HepG2 (cell line): Measurements from ENCODE around the gene MYO5A. TPM values are rescaled to one million over a fixed set of nuclear protein-coding genes. Genes with fewer than 3 reads are reported as not detected.

Experiments used
- GATAD1 ChIP-seq: IDR thresholded peaks from 2 replicates; pipeline ENCODE4 v1.6.1; 2016; ENCODE audit warnings: missing genetic modification reagents, missing compliant biosample characterization
- MEIS1 ChIP-seq: sonication (generic); formaldehyde crosslinking; IDR thresholded peaks from 2 replicates; pipeline ENCODE4 v1.9.0; 2021; ENCODE audit warnings: mild to moderate bottlenecking, missing genetic modification reagents, moderate library complexity, borderline replicate concordance
- MEIS2 ChIP-seq: sonication (generic); formaldehyde crosslinking; IDR thresholded peaks from 2 replicates; pipeline ENCODE4 v1.9.0; 2021; ENCODE audit warnings: mild to moderate bottlenecking, missing genetic modification reagents
- NFRKB ChIP-seq: fragments of 450-650 bp; IDR thresholded peaks from 2 replicates; pipeline ENCODE4 v1.6.1; 2017
- POLR2G ChIP-seq: fragments of 200-400 bp; formaldehyde crosslinking; IDR thresholded peaks from 2 replicates; pipeline ENCODE4 v1.6.1; 2018; ENCODE audit warnings: mild to moderate bottlenecking, low read depth, low read length, moderate library complexity
- SKI ChIP-seq: fragments of 450-650 bp; IDR thresholded peaks from one replicate; pipeline ENCODE4 v1.6.1; 2018; ENCODE audit warnings: mild to moderate bottlenecking; ENCODE audit not compliant: partially characterized antibody
- STAG1 ChIP-seq: sonication (generic); formaldehyde crosslinking; IDR thresholded peaks from 2 replicates; pipeline ENCODE4 v1.4.0; 2020; ENCODE audit warnings: missing genetic modification reagents
- TBX3 ChIP-seq: fragments of 450-650 bp; IDR thresholded peaks from 2 replicates; pipeline ENCODE4 v1.6.1; 2017; ENCODE audit warnings: antibody characterized with exemption, mild to moderate bottlenecking, inconsistent platforms, borderline replicate concordance
- TGIF2 ChIP-seq: IDR thresholded peaks from 2 replicates; pipeline ENCODE4 v1.6.1; 2016; ENCODE audit warnings: control low read depth, missing compliant biosample characterization
- THYN1 ChIP-seq: sonication (generic); formaldehyde crosslinking; IDR thresholded peaks from 2 replicates; pipeline ENCODE4 v1.8.1; 2023; ENCODE audit warnings: low read depth, mild to moderate bottlenecking, moderate library complexity, missing genetic modification reagents, borderline replicate concordance
- ZNF143 ChIP-seq: sonication (generic); formaldehyde crosslinking; IDR thresholded peaks from 2 replicates; pipeline ENCODE4 v1.4.0; 2020; ENCODE audit warnings: missing genetic modification reagents
- ZNF33B ChIP-seq: sonication (generic); formaldehyde crosslinking; IDR thresholded peaks from 2 replicates; pipeline ENCODE4 v1.5.1; 2020; ENCODE audit warnings: mild to moderate bottlenecking, missing genetic modification reagents
- ZNF614 ChIP-seq: IDR thresholded peaks from 2 replicates; pipeline ENCODE4 v1.6.1; 2018; ENCODE audit warnings: missing biosample characterization, missing genetic modification reagents, inconsistent platforms, borderline replicate concordance
- ZNF746 ChIP-seq: sonication (generic); formaldehyde crosslinking; IDR thresholded peaks from 2 replicates; pipeline ENCODE4 v1.8.0; 2022; ENCODE audit warnings: mild to moderate bottlenecking, missing genetic modification reagents
- ZNF773 ChIP-seq: sonication (generic); formaldehyde crosslinking; IDR thresholded peaks from 2 replicates; pipeline ENCODE4 v1.4.0; 2020; ENCODE audit warnings: missing genetic modification reagents, borderline replicate concordance
- ZNF780A ChIP-seq: sonication (generic); formaldehyde crosslinking; IDR thresholded peaks from 2 replicates; pipeline ENCODE4 v1.8.0; 2022; ENCODE audit warnings: mild to moderate bottlenecking, missing genetic modification reagents, moderate library complexity
- polyA plus RNA-seq, 8 experiments: library from polyadenylated mRNA; depleted of rRNA in 3 of 8; stranded (reverse) in 7 of 8; unstranded in 1 of 8; fragments of >200 nt; fragmentation: Illumina TruSeq in 4 of 8; extraction: Trizol in 4 of 8; gene quantifications; 2 replicates each; pipeline versions ENCODE4 v1.2.1 to v1.2.3, GENCODE V29; 2011 to 2016; ENCODE audit warnings: low read depth in 4 of 8, missing spikeins in 1 of 8, mixed read lengths in 1 of 8; ENCODE audit not compliant: insufficient read depth in 1 of 8
- total RNA-seq, 5 experiments: library from RNA; depleted of rRNA; stranded (reverse); fragments of >200 nt; fragmentation: Illumina TruSeq; extraction: Trizol; gene quantifications; 2 replicates each; pipeline ENCODE4 v1.2.3, GENCODE V29; 2016; ENCODE audit warnings: low read depth in 1 of 5
- TF ChIP-seq, protein P1 (sequence below): sonication (generic); formaldehyde crosslinking; IDR thresholded peaks from 2 replicates; pipeline ENCODE4 v1.8.0; 2022; ENCODE audit warnings: mild to moderate bottlenecking, missing genetic modification reagents, borderline replicate concordance
- TF ChIP-seq, protein P2 (sequence below): sonication (generic); formaldehyde crosslinking; IDR thresholded peaks from 2 replicates; pipeline ENCODE4 v1.8.0; 2022; ENCODE audit warnings: missing genetic modification reagents, low read depth, mild to moderate bottlenecking, borderline replicate concordance
- TF ChIP-seq, protein P3 (sequence below): sonication (generic); formaldehyde crosslinking; IDR thresholded peaks from one replicate; pipeline ENCODE4 v1.5.1; 2020; ENCODE audit warnings: mild to moderate bottlenecking, missing genetic modification reagents; ENCODE audit errors: not compliant biosample characterization

MYO5A gene
- total and polyA plus RNA-seq, 2 of the 13 experiments (the other 11 are each of a cell fraction or from before 2014, with no cell fraction given), result 2.8 to 4.8 TPM

DNA sequence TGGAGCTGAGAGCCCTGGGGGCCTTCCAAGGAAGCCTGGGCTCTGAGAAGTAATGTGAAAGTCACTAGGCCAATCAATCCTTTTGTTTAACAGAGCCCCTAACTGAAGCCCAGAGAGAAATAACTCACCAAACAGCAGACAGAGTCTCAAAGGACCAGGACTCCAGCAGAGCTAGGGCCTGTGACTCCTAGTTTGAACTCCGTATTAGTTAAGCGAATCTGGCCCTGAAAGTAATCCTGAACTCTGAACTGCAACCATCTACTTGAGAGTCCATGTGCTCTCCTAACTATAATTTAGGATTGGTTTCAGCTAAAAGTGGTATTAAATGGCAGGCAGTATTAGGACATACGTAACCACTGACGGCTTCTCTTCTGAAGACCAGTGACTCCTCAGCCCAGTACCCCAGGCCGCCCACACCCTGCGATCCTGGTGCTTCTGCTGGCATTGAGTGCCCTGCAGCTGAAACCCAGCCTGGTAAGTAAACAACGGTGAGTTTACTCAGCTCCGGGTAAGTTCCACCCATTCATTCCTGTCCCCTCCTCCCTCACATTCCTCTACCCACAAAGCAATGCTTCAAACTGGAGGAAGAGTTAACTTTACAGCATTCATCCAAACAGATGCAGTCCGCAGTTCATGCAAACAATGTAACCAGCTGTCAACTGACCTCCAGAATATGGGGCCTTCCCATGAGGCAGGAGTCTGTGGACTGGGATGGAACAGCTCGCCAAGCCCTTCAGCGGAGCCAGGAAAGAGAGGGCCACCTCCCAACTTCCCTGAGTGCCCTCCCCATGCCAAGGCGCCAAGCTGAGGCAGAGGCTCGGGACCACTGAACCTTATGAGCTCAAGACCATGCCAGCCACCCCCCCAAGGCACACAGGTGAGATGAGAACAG is 240.4 kb downstream of the MYO5A start (continued):
- no peak; the same call in 1 of the 2 replicates for TF ChIP-seq TBX3
- TF ChIP-seq, protein P1, sequence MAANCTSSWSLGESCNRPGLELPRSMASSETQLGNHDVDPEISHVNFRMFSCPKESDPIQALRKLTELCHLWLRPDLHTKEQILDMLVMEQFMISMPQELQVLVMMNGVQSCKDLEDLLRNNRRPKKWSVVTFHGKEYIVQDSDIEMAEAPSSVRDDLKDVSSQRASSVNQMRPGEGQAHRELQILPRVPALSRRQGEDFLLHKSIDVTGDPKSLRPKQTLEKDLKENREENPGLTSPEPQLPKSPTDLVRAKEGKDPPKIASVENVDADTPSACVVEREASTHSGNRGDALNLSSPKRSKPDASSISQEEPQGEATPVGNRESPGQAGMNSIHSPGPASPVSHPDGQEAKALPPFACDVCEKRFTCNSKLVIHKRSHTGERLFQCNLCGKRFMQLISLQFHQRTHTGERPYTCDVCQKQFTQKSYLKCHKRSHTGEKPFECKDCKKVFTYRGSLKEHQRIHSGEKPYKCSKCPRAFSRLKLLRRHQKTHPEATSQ (CRISPR knock-in tag), result peak; percentile 90; the same call in 1 of the 2 replicates
- peak; percentile 79 for TF ChIP-seq SKI
- TF ChIP-seq TGIF2 (CRISPR knock-in tag), result peak; percentile 99
- peak; percentile 62; the same call in 1 of the 2 replicates for TF ChIP-seq GATAD1 (CRISPR knock-in tag)
- TF ChIP-seq MEIS1 (CRISPR knock-in tag), result peak; percentile 73; the same call in 1 of the 2 replicates
- peak; percentile 86 for TF ChIP-seq ZNF143 (CRISPR knock-in tag)
- TF ChIP-seq THYN1 (CRISPR knock-in tag), result no peak
- TF ChIP-seq MEIS2, result no peak; the same call in none of the 2 replicates
- TF ChIP-seq, protein P2, sequence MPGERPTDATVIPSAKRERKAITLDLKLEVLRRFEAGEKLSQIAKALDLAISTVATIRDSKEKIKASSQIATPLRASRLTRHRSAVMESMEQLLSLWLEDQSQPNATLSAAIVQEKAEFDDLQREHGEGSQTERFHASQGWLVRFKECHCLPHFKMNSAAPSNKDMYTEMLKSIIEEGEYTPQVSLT (CRISPR knock-in tag), result no peak
- no peak; the same call in 1 of the 2 replicates for TF ChIP-seq ZNF780A (CRISPR knock-in tag)
- no peak for TF ChIP-seq ZNF33B (CRISPR knock-in tag)
- TF ChIP-seq, protein P3, sequence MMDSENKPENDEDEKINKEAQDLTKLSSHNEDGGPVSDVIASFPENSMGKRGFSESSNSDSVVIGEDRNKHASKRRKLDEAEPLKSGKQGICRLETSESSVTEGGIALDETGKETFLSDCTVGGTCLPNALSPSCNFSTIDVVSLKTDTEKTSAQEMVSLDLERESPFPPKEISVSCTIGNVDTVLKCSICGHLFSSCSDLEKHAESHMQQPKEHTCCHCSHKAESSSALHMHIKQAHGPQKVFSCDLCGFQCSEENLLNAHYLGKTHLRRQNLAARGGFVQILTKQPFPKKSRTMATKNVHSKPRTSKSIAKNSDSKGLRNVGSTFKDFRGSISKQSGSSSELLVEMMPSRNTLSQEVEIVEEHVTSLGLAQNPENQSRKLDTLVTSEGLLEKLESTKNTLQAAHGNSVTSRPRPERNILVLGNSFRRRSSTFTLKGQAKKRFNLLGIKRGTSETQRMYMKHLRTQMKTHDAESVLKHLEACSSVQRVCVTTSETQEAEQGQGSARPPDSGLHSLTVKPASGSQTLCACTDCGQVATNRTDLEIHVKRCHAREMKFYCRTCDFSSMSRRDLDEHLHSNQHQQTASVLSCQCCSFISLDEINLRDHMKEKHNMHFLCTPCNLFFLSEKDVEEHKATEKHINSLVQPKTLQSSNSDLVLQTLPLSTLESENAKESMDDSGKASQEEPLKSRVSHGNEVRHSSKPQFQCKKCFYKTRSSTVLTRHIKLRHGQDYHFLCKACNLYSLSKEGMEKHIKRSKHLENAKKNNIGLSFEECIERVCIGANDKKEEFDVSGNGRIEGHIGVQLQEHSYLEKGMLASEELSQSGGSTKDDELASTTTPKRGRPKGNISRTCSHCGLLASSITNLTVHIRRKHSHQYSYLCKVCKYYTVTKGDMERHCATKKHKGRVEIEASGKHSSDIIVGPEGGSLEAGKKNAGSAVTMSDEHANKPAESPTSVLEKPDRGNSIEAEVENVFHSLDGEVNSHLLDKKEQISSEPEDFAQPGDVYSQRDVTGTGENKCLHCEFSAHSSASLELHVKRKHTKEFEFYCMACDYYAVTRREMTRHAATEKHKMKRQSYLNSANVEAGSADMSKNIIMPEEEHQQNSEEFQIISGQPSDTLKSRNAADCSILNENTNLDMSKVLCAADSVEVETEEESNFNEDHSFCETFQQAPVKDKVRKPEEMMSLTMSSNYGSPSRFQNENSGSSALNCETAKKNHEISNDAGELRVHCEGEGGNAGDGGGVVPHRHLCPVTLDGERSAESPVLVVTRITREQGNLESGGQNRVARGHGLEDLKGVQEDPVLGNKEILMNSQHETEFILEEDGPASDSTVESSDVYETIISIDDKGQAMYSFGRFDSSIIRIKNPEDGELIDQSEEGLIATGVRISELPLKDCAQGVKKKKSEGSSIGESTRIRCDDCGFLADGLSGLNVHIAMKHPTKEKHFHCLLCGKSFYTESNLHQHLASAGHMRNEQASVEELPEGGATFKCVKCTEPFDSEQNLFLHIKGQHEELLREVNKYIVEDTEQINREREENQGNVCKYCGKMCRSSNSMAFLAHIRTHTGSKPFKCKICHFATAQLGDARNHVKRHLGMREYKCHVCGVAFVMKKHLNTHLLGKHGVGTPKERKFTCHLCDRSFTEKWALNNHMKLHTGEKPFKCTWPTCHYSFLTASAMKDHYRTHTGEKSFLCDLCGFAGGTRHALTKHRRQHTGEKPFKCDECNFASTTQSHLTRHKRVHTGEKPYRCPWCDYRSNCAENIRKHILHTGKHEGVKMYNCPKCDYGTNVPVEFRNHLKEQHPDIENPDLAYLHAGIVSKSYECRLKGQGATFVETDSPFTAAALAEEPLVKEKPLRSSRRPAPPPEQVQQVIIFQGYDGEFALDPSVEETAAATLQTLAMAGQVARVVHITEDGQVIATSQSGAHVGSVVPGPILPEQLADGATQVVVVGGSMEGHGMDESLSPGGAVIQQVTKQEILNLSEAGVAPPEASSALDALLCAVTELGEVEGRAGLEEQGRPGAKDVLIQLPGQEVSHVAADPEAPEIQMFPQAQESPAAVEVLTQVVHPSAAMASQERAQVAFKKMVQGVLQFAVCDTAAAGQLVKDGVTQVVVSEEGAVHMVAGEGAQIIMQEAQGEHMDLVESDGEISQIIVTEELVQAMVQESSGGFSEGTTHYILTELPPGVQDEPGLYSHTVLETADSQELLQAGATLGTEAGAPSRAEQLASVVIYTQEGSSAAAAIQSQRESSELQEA (CRISPR knock-in tag), result no peak
- TF ChIP-seq ZNF746 (CRISPR knock-in tag), result peak; percentile 73; the same call in 1 of the 2 replicates
- no peak for TF ChIP-seq NFRKB
- TF ChIP-seq ZNF614 (CRISPR knock-in tag), result peak; percentile 99
- TF ChIP-seq STAG1, result 0 out of 2 replicates have a peak, but pooled peaks have one; percentile 13
- TF ChIP-seq POLR2G, result peak; percentile 88
- TF ChIP-seq ZNF773, result no peak
